H1 (cell line): ENCODE data around the gene TMEM174. TPM values are rescaled to one million over a fixed set of nuclear protein-coding genes. Genes with fewer than 3 reads are reported as not detected.

Source experiments
- CTCF ChIA-PET: fragments of 300-600 bp; sonication (Branson Sonifier 250); formaldehyde crosslinking; loops from one replicate; lab custom pipeline; 2021; ENCODE audit not compliant: partially characterized antibody; lab: Charles Lee
- POLR2A ChIA-PET: fragments of 300-600 bp; sonication (Branson Sonifier 250); formaldehyde crosslinking; loops from one replicate; lab custom pipeline; 2021; ENCODE audit warnings: inconsistent platforms; ENCODE audit not compliant: partially characterized antibody; lab: Charles Lee
- DNase-seq, 2 experiments: peaks; one replicate each; pipeline versions ENCODE4 v3.0.0 to v3.0.0-alpha.2; 2010 to 2022; ENCODE audit warnings: low spot score in 2 of 2, low read depth in 1 of 2, mixed read lengths in 1 of 2
- FAIRE-seq: peaks from 2 replicates; lab custom pipeline; 2011; peaks lifted over from hg19 to GRCh38; lab: Jason Lieb, UNC
- H2AFZ ChIP-seq: 2 replicates; pipeline ENCODE4 v1.8.1; 2012; ENCODE audit warnings: low read length, inconsistent platforms
- H2AK5ac ChIP-seq: 2 replicates; pipeline ENCODE4 v1.6.1; 2013; ENCODE audit warnings: low read depth, low read length
- H2BK120ac ChIP-seq: replicated peaks from 2 replicates; pipeline ENCODE3; 2013; ENCODE audit warnings: low read depth, low read length, inconsistent platforms
- H2BK12ac ChIP-seq: 2 replicates; pipeline ENCODE4 v1.6.1; 2013; ENCODE audit warnings: low read depth, low read length
- H2BK15ac ChIP-seq: 2 replicates; pipeline ENCODE4 v1.6.1; 2013; ENCODE audit warnings: low read length
- H2BK20ac ChIP-seq: 2 replicates; pipeline ENCODE4 v1.6.1; 2013; ENCODE audit warnings: low read length
- H2BK5ac ChIP-seq: 2 replicates; pipeline ENCODE4 v1.6.1; 2013; ENCODE audit warnings: low read depth, low read length
- H3K14ac ChIP-seq: 2 replicates; pipeline ENCODE4 v1.6.1; 2013; ENCODE audit warnings: inconsistent platforms; ENCODE audit not compliant: insufficient read length
- H3K18ac ChIP-seq: 2 replicates; pipeline ENCODE4 v1.6.1; 2013; ENCODE audit warnings: low read length; ENCODE audit errors: extremely low read depth
- H3K23ac ChIP-seq: 2 replicates; pipeline ENCODE4 v1.6.1; 2013; ENCODE audit warnings: inconsistent platforms; ENCODE audit not compliant: insufficient read length
- H3K23me2 ChIP-seq: 2 replicates; pipeline ENCODE4 v1.6.1; 2013; ENCODE audit warnings: low read depth, low read length
- H3K27ac ChIP-seq: 2 replicates; pipeline ENCODE4 v1.6.1; 2011; ENCODE audit warnings: low read depth, low read length, inconsistent platforms
- H3K27me3 ChIP-seq, 4 experiments: replicated peaks in 1 of 4; 1 replicate in 1 of 4; 2 replicates in 3 of 4; pipeline versions ENCODE4 v1.6.1 to v1.8.1; 2011 to 2013; ENCODE audit warnings: low read length in 3 of 4, mild to moderate bottlenecking in 3 of 4, inconsistent platforms in 2 of 4, mixed read lengths in 2 of 4, moderate library complexity in 1 of 4; ENCODE audit not compliant: control insufficient read depth in 3 of 4, insufficient read depth in 3 of 4; ENCODE audit errors: extremely low read depth in 1 of 4
- H3K36me3 ChIP-seq, 4 experiments: 2 replicates each; pipeline versions ENCODE4 v1.6.1 to v1.8.1; 2011 to 2013; ENCODE audit warnings: mild to moderate bottlenecking in 4 of 4, low read length in 3 of 4, moderate library complexity in 2 of 4, control low read depth in 1 of 4, inconsistent platforms in 1 of 4; ENCODE audit not compliant: insufficient read depth in 4 of 4, control insufficient read depth in 2 of 4
- H3K4ac ChIP-seq: replicated peaks from 2 replicates; pipeline ENCODE3; 2013; ENCODE audit warnings: low read length, low read depth, mixed read lengths, inconsistent platforms; ENCODE audit not compliant: insufficient read length
- H3K4me1 ChIP-seq, 4 experiments: replicated peaks in 1 of 4; 1 replicate in 1 of 4; 2 replicates in 3 of 4; pipeline versions ENCODE4 v1.6.1 to v1.8.1; 2011 to 2013; ENCODE audit warnings: low read length in 3 of 4, inconsistent platforms in 2 of 4, mixed read lengths in 1 of 4; ENCODE audit not compliant: insufficient read depth in 4 of 4, control insufficient read depth in 3 of 4
- H3K4me2 ChIP-seq, 2 experiments: 2 replicates each; pipeline versions ENCODE4 v1.6.1 to v1.8.1; 2011 to 2013; ENCODE audit warnings: low read depth in 2 of 2, low read length in 2 of 2, control low read depth in 1 of 2, inconsistent platforms in 1 of 2, mild to moderate bottlenecking in 1 of 2; ENCODE audit not compliant: insufficient read depth in 1 of 2
- H3K4me3 ChIP-seq, 4 experiments: fragments of 200-600, 300-600 bp in 1 of 4; sonication (generic), shearing (Covaris generic), sonication (Bioruptor Twin) in 1 of 4; 2 replicates each; pipeline versions ENCODE4 v1.5.1 to v1.8.1; 2011 to 2016; ENCODE audit warnings: low read length in 4 of 4, low read depth in 3 of 4, control low read depth in 2 of 4, inconsistent platforms in 2 of 4, mild to moderate bottlenecking in 2 of 4, mixed read lengths in 1 of 4, moderate library complexity in 1 of 4; ENCODE audit not compliant: insufficient read depth in 2 of 4; ENCODE audit errors: extremely low read depth in 1 of 4
- H3K56ac ChIP-seq: replicated peaks from 2 replicates; pipeline ENCODE3; 2013; ENCODE audit warnings: low read depth, mild to moderate bottlenecking, mixed read lengths, low read length, inconsistent platforms; ENCODE audit not compliant: insufficient read length
- H3K79me1 ChIP-seq: 2 replicates; pipeline ENCODE4 v1.6.1; 2013; ENCODE audit warnings: low read depth, low read length, control low read depth
- H3K79me2 ChIP-seq, 2 experiments: 2 replicates each; pipeline versions ENCODE4 v1.6.1 to v1.8.1; 2012 to 2013; ENCODE audit warnings: low read length in 2 of 2, mild to moderate bottlenecking in 2 of 2, inconsistent platforms in 1 of 2; ENCODE audit not compliant: insufficient read depth in 2 of 2, control insufficient read depth in 1 of 2
- H3K9ac ChIP-seq, 4 experiments: replicated peaks in 1 of 4; 1 replicate in 1 of 4; 2 replicates in 3 of 4; pipeline versions ENCODE4 v1.6.1 to v1.8.1; 2011 to 2013; ENCODE audit warnings: low read depth in 3 of 4, low read length in 3 of 4, control low read depth in 2 of 4, mild to moderate bottlenecking in 2 of 4, moderate library complexity in 2 of 4, inconsistent platforms in 1 of 4; ENCODE audit errors: extremely low read depth in 1 of 4
- H3K9me3 ChIP-seq, 2 experiments: 2 replicates each; pipeline versions ENCODE4 v1.6.1 to v1.8.1; 2012 to 2013; ENCODE audit warnings: mild to moderate bottlenecking in 2 of 2, moderate library complexity in 2 of 2, control low read depth in 1 of 2, inconsistent platforms in 1 of 2, low read depth in 1 of 2, low read length in 1 of 2, mixed read lengths in 1 of 2; ENCODE audit not compliant: insufficient read depth in 2 of 2
- H4K20me1 ChIP-seq, 2 experiments: replicated peaks in 1 of 2; 2 replicates each; pipeline versions ENCODE3 to v1.8.1; 2011 to 2013; ENCODE audit warnings: inconsistent platforms in 2 of 2, low read length in 2 of 2, mild to moderate bottlenecking in 1 of 2; ENCODE audit not compliant: insufficient read depth in 2 of 2, control insufficient read depth in 1 of 2
- H4K5ac ChIP-seq: 2 replicates; pipeline ENCODE4 v1.6.1; 2013; ENCODE audit warnings: low read length, low read depth, mixed read lengths, inconsistent platforms; ENCODE audit not compliant: insufficient read length
- H4K8ac ChIP-seq: 2 replicates; pipeline ENCODE4 v1.8.0; 2013; ENCODE audit warnings: mild to moderate bottlenecking, moderate library complexity, low read length, inconsistent platforms; ENCODE audit not compliant: insufficient read depth; ENCODE audit errors: extremely low read depth
- H4K91ac ChIP-seq: replicated peaks from 2 replicates; pipeline ENCODE3; 2013; ENCODE audit warnings: low read length, mixed read lengths, inconsistent platforms; ENCODE audit not compliant: insufficient read length
- CEBPB ChIP-seq: IDR thresholded peaks from 2 replicates; pipeline ENCODE4 v1.6.1; 2012; ENCODE audit warnings: low read depth, low read length
- CHD2 ChIP-seq: IDR thresholded peaks from 2 replicates; pipeline ENCODE4 v1.6.1; 2012; ENCODE audit warnings: low read length, improper control_type of control experiment
- EP300 ChIP-seq, 2 experiments: IDR thresholded peaks; 1 replicate in 1 of 2; 2 replicates in 1 of 2; pipeline ENCODE4 v1.6.1; 2011 to 2012; ENCODE audit warnings: low read depth in 2 of 2, low read length in 2 of 2, mild to moderate bottlenecking in 2 of 2, borderline replicate concordance in 1 of 2, inconsistent platforms in 1 of 2, moderate library complexity in 1 of 2
- GTF2F1 ChIP-seq: IDR thresholded peaks from 2 replicates; pipeline ENCODE4 v1.6.1; 2012; ENCODE audit warnings: low read depth, low read length, improper control_type of control experiment, borderline replicate concordance
- KDM5A ChIP-seq: fragments of 200-600 bp; IDR thresholded peaks from 2 replicates; pipeline ENCODE4 v1.7.1; 2012; ENCODE audit warnings: mild to moderate bottlenecking, low read length, inconsistent platforms, mixed read lengths
- PHF8 ChIP-seq: fragments of 200-600 bp; sonication (generic); conservative IDR thresholded peaks from 2 replicates; pipeline ENCODE4 v1.7.1; 2012; ENCODE audit warnings: low read depth, mild to moderate bottlenecking, inconsistent platforms, low read length, moderate library complexity
- POLR2A ChIP-seq, 2 experiments: IDR thresholded peaks; 1 replicate in 1 of 2; 2 replicates in 1 of 2; pipeline ENCODE4 v1.6.1; 2011; ENCODE audit warnings: low read depth in 2 of 2, low read length in 2 of 2, mild to moderate bottlenecking in 2 of 2; ENCODE audit errors: control extremely low read depth in 1 of 2
- POLR2AphosphoS5 ChIP-seq: IDR thresholded peaks from 2 replicates; pipeline ENCODE4 v1.6.1; 2011; ENCODE audit warnings: low read depth, low read length
- SP4 ChIP-seq: IDR thresholded peaks from 2 replicates; pipeline ENCODE4 v1.6.1; 2012; ENCODE audit warnings: low read length, inconsistent platforms
- YY1 ChIP-seq: IDR thresholded peaks from 2 replicates; pipeline ENCODE4 v1.6.1; 2011; ENCODE audit warnings: low read depth, mild to moderate bottlenecking, low read length
- ZNF274 ChIP-seq: IDR thresholded peaks from 2 replicates; pipeline ENCODE4 v1.7.0; 2012; ENCODE audit warnings: low read length, borderline replicate concordance; ENCODE audit errors: extremely low read depth
- WGBS, 2 experiments: shearing (Covaris generic) in 1 of 2; methylation state at CpG; one replicate each; pipeline versions ENCODE4 v1.1.6 to v1.1.7; 2013 to 2015; ENCODE audit warnings: low lambda C conversion rate in 2 of 2, mixed read lengths in 2 of 2, inconsistent platforms in 1 of 2, low coverage in 1 of 2, missing lambda C conversion rate in 1 of 2; ENCODE audit not compliant: insufficient replicate concordance in 2 of 2, insufficient coverage in 1 of 2, insufficient read length in 1 of 2; ENCODE audit errors: extremely low coverage in 1 of 2, missing lambda C conversion rate in 1 of 2; 5-methylcytosine and 5-hydroxymethylcytosine counted together
- polyA plus RNA-seq, 7 experiments: library from polyadenylated mRNA; depleted of rRNA in 3 of 7; stranded (reverse) in 5 of 7; unstranded in 2 of 7; fragments of >200 nt in 5 of 7; fragments of 200-250 nt in 2 of 7; gene quantifications; 1 replicate in 5 of 7; 2 replicates in 1 of 7; 4 replicates in 1 of 7; pipeline versions ENCODE4 v1.2.1 to v1.2.3, GENCODE V29; 2011 to 2013; ENCODE audit warnings: missing spikeins in 2 of 7, mixed read lengths in 2 of 7
- total RNA-seq: library from RNA; stranded (reverse); fragmentation: NEBNext Ultra II Directional; extraction: Animal tissue kit (Norgen Biotek cat#: 25700); gene quantifications from 2 replicates; pipeline ENCODE4 v1.2.1, GENCODE V29; 2021

Gene TMEM174
- total and polyA plus RNA-seq, 2 of the 8 experiments (the other 6 are each of a cell fraction or from before 2014, with no cell fraction given), result not detected

- WGBS, 2 experiments, result 89% methylated on average over 2 of the region's 2 CpGs; no CpG with 5 or more reads in 1 of the 2 experiments
- H3K27ac ChIP-seq, result no peak overlapping the region
- H3K4me1 ChIP-seq, result no peaks in the 10 kb centered on the region
- no peak overlapping the region for H3K14ac ChIP-seq
- no peak overlapping the region for H4K5ac ChIP-seq
- no peak overlapping the region for H3K4me3 ChIP-seq
- H2AK5ac ChIP-seq, result no peak overlapping the region
- no peak overlapping the region for H2BK15ac ChIP-seq
- no peaks in the 10 kb centered on the region for H3K23me2 ChIP-seq
- H3K79me2 ChIP-seq, result no peaks in the 10 kb centered on the region
- ChIA-PET POLR2A (interaction anchor here (1.5 kb wide), 1 partner anchor 51 kb away, joined by 3 read pairs; no protein-coding TSS in a partner anchor), CTCF (interaction anchor here (1.2 to 2.3 kb wide), 2 partner anchors 25 to 40 kb away, joined by 3 to 17 read pairs; no protein-coding TSS in a partner anchor)
- H3K23ac ChIP-seq, result no peak overlapping the region
- no peak overlapping the region for H4K8ac ChIP-seq
- DNase-seq, result no peak
- H2BK120ac ChIP-seq, result no peak overlapping the region
- no peak overlapping the region for H3K18ac ChIP-seq
- no peak overlapping the region for H2BK5ac ChIP-seq
- H3K4me2 ChIP-seq, result no peak overlapping the region
- H3K56ac ChIP-seq, result no peak overlapping the region
- no peaks in the 10 kb centered on the region for H3K9me3 ChIP-seq
- no peak overlapping the region for H3K4ac ChIP-seq
- H2AFZ ChIP-seq, result peak overlapping the region; percentile 80; the same call in 1 of the 2 replicates
- no peaks in the 10 kb centered on the region for H3K27me3 ChIP-seq
- H3K9ac ChIP-seq, result no peak overlapping the region
- no peak for FAIRE-seq
- no peaks in the 10 kb centered on the region for H3K79me1 ChIP-seq
- H2BK20ac ChIP-seq, result no peak overlapping the region
- H4K20me1 ChIP-seq, result no peaks in the 10 kb centered on the region
- no peak overlapping the region for H2BK12ac ChIP-seq
- H4K91ac ChIP-seq, result no peak overlapping the region
- no peak for TF ChIP-seq KDM5A
- TF ChIP-seq CEBPB, result no peak
- no peak for TF ChIP-seq PHF8
- no peak for TF ChIP-seq EP300 (IDR thresholded peaks at IDR 0.05; ENCODE audit: borderline replicate concordance in 1 of 2, low read depth in 2 of 2, low read length in 2 of 2)
- no peak for TF ChIP-seq POLR2A (IDR thresholded peaks at IDR 0.05; ENCODE audit: control extremely low read depth in 1 of 2, low read depth in 2 of 2, low read length in 2 of 2)
- no peak for TF ChIP-seq GTF2F1
- no peak for TF ChIP-seq CHD2
- no peak for TF ChIP-seq SP4
- no peak for TF ChIP-seq POLR2AphosphoS5
- TF ChIP-seq ZNF274, result no peak
- no peak for TF ChIP-seq YY1
- no peaks in the 10 kb centered on the region for H3K36me3 ChIP-seq
Measured at GRCh38 chr5:73176250-73176649, 3.3 kb downstream of the TMEM174 start.
